Adrenal gland (tissue), 5 donors: ENCODE results near the gene COA4.

Experiments used
- POLR2A ChIP-seq, 2 donors: fragments of 450-650 bp; IDR thresholded peaks; one replicate each; pipeline ENCODE4 v1.6.1; 2017; ENCODE audit warnings: antibody characterized with exemption in 2 of 2, mild to moderate bottlenecking in 2 of 2, moderate library complexity in 1 of 2
- TF ChIP-seq, protein P1 (sequence below), 6 experiments: fragments of 450-650 bp in 4 of 6; fragments of 200-600 bp in 2 of 6; sonication (generic) in 1 of 6; IDR thresholded peaks; 1 replicate in 5 of 6; 2 replicates in 1 of 6; pipeline versions ENCODE4 v1.5.1 to v1.8.0; 2016 to 2021; ENCODE audit warnings: antibody characterized with exemption in 6 of 6, mild to moderate bottlenecking in 2 of 6, moderate library complexity in 1 of 6
- donor health status: DM: no; HTN: no; CAD: no.

DNA sequence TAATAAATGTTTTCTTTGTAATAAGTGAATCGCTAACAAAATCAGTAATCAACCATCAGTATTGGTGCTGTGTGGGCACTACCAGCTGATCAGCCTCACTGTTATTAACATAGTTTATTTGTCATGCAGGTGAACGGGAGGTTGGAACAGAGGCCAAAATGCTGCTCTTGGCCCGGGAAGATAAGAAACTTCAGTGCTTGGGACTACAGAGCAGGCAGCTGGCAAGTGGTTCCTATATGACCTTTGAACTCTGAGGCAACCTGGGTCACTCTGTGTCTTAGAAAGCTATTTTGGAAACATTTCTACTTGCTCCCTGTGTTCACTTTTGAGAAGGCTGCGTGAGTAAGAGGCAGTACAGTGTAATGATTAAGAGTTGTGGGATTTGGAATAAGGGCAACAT, 37.6 kb upstream of the COA4 start:
- TF ChIP-seq, protein P1, sequence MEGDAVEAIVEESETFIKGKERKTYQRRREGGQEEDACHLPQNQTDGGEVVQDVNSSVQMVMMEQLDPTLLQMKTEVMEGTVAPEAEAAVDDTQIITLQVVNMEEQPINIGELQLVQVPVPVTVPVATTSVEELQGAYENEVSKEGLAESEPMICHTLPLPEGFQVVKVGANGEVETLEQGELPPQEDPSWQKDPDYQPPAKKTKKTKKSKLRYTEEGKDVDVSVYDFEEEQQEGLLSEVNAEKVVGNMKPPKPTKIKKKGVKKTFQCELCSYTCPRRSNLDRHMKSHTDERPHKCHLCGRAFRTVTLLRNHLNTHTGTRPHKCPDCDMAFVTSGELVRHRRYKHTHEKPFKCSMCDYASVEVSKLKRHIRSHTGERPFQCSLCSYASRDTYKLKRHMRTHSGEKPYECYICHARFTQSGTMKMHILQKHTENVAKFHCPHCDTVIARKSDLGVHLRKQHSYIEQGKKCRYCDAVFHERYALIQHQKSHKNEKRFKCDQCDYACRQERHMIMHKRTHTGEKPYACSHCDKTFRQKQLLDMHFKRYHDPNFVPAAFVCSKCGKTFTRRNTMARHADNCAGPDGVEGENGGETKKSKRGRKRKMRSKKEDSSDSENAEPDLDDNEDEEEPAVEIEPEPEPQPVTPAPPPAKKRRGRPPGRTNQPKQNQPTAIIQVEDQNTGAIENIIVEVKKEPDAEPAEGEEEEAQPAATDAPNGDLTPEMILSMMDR (IDR thresholded peaks at IDR 0.05) = no peak
- TF ChIP-seq POLR2A (IDR thresholded peaks at IDR 0.05) = no peak
